Activated T-helper 2 cell treated with anti-CD3 and anti-CD28 coated beads, Interferon-gamma antibody, Interleukin-2, Interleukin-4, amounts not matched to agents 10 μg/mL and 5 μg/mL and 100 μg/mL, durations not matched to agents 14 hours and 24 hours and 36 hours (primary cell): ENCODE results near the gene PDIK1L. TPM values are rescaled to one million over a fixed set of nuclear protein-coding genes. Genes with fewer than 3 reads are reported as not detected.

Source experiments
- DNase-seq: peaks from one replicate; pipeline ENCODE4 v3.0.0; 2021; ENCODE audit warnings: low spot score
- H3K27ac Mint-ChIP-seq: one replicate; pipeline ENCODE4 v1.8.0; 2021; ENCODE audit warnings: mixed read lengths
- H3K27me3 Mint-ChIP-seq: one replicate; pipeline ENCODE4 v1.8.0; 2021; ENCODE audit warnings: low read depth, mixed read lengths
- H3K36me3 Mint-ChIP-seq: one replicate; pipeline ENCODE4 v1.8.0; 2021; ENCODE audit warnings: low read depth, mixed read lengths
- H3K4me1 Mint-ChIP-seq: one replicate; pipeline ENCODE4 v1.8.0; 2021; ENCODE audit warnings: low read depth, mixed read lengths
- H3K4me3 Mint-ChIP-seq: one replicate; pipeline ENCODE4 v1.8.0; 2021; ENCODE audit warnings: low read depth, mild to moderate bottlenecking, moderate library complexity, mixed read lengths
- H3K9me3 Mint-ChIP-seq: one replicate; pipeline ENCODE4 v1.8.0; 2021; ENCODE audit warnings: mixed read lengths
- intact Hi-C: fragments of 100-400 bp; cut with micrococcal nuclease; formaldehyde crosslinking; loops from one replicate; pipeline ENCODE4 v1.15.1; 2023
- total RNA-seq: library from RNA; stranded (reverse); gene quantifications from 2 replicates; pipeline ENCODE4 v1.2.3, GENCODE V29; 2022

Gene PDIK1L
- total RNA-seq, 1 donor from 2014 or later: 17.2 TPM

DNA sequence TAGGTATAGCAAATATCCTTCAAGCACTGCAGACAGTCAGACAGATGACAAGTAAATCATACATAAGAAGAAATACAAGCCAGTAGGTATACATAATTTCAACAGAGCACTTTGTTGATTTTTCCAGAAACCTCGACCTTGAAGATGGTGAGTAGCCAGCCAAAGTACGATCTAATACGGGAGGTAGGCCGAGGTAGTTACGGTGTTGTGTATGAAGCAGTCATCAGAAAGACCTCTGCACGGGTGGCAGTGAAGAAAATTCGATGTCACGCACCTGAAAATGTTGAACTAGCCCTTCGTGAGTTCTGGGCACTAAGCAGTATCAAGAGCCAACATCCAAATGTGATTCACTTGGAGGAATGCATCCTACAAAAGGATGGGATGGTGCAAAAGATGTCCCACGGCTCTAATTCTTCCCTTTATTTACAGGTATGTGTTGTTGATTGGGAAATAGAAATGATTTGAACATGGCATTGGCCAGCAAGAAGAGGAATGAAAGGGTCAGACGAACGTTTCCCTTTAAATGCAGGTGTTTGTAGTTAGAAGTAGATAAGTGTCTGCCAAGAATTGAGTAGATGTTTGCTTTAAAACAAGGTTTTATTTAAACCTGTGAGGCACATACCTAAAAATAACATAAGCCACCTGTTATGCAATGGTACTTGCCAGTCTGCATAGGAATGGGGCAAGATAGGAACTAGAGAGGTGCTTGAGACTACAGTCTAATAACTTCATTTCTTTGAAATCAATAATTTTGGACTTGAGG is 2.7 kb downstream of the PDIK1L start:
- intact Hi-C loops: no loop called here
- no peak overlapping the region for H3K27ac Mint-ChIP-seq
- no peak overlapping the region for H3K4me3 Mint-ChIP-seq
- H3K27me3 Mint-ChIP-seq: no peaks in the 10 kb centered on the region
- H3K9me3 Mint-ChIP-seq: no peaks in the 10 kb centered on the region
- H3K4me1 Mint-ChIP-seq: peaks cover 32% of the 10 kb centered on the region
- DNase-seq: no peak
- H3K36me3 Mint-ChIP-seq: peaks cover 37% of the 10 kb centered on the region

- Mint-ChIP-seq H3K27ac (peak overlapping the region; percentile 67), H3K4me1 (peaks cover 40% of the 10 kb centered on the region), H3K9me3 (no peaks in the 10 kb centered on the region), H3K4me3 (peak overlapping the region; percentile 13), H3K27me3 (no peaks in the 10 kb centered on the region), H3K36me3 (peaks cover 60% of the 10 kb centered on the region)
- no peak for DNase-seq
- intact Hi-C loops: no loop called here
Observed at GRCh38 chr1:26119892-26120608, 8.4 kb downstream of the PDIK1L start.

DNA sequence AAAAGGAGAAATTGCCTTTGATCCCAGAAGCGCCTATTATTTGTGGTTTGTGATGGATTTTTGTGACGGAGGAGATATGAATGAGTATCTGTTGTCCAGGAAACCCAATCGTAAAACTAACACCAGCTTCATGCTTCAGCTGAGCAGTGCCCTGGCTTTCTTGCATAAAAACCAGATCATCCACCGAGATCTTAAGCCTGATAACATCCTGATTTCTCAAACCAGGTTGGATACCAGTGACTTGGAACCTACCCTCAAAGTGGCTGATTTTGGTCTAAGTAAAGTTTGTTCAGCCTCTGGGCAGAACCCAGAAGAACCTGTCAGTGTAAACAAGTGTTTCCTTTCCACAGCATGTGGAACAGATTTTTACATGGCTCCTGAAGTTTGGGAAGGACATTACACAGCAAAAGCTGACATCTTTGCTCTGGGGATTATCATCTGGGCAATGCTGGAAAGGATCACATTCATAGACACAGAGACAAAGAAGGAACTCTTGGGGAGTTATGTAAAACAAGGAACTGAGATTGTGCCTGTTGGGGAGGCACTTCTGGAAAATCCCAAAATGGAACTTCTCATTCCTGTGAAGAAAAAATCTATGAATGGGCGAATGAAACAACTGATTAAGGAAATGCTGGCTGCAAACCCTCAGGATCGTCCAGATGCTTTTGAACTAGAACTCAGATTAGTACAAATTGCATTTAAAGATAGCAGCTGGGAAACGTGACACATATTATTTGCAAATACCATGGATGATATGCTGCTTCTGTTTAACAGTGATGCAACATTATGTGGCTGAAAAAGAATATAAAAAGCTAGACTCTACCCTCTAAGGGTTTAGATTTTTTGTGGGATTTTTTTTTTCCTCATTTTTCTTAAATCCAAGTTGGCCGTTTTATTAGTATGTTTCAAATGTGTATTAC is 10.5 kb downstream of the PDIK1L start:
- Mint-ChIP-seq H3K27me3 (no peaks in the 10 kb centered on the region), H3K36me3 (peaks cover 58% of the 10 kb centered on the region), H3K27ac (no peak overlapping the region), H3K9me3 (no peaks in the 10 kb centered on the region), H3K4me1 (peaks cover 55% of the 10 kb centered on the region), H3K4me3 (no peak overlapping the region)
- DNase-seq: no peak
- intact Hi-C loops: no loop called here

- Mint-ChIP-seq H3K27ac (peak overlapping the region; percentile 72), H3K9me3 (no peaks in the 10 kb centered on the region), H3K27me3 (no peaks in the 10 kb centered on the region), H3K4me3 (peak overlapping the region; percentile 20), H3K36me3 (peaks cover 48% of the 10 kb centered on the region), H3K4me1 (peaks cover 64% of the 10 kb centered on the region)
- DNase-seq: peak; percentile 37
- intact Hi-C loops: no loop called here
Observed at GRCh38 chr1:26122988-26123973, 11.7 kb downstream of the PDIK1L start.

- no peak for DNase-seq
- H3K27me3 Mint-ChIP-seq: no peaks in the 10 kb centered on the region
- peaks cover 65% of the 10 kb centered on the region for H3K4me1 Mint-ChIP-seq
- peaks cover 35% of the 10 kb centered on the region for H3K36me3 Mint-ChIP-seq
- H3K4me3 Mint-ChIP-seq: peak overlapping the region; percentile 30
- intact Hi-C loops: no loop called here
- H3K27ac Mint-ChIP-seq: peak overlapping the region; percentile 55
- no peaks in the 10 kb centered on the region for H3K9me3 Mint-ChIP-seq
Observed at GRCh38 chr1:26124418-26125331, 13.1 kb downstream of the PDIK1L start.

- DNase-seq: no peak
- Mint-ChIP-seq H3K4me3 (no peak overlapping the region), H3K4me1 (peaks cover 59% of the 10 kb centered on the region), H3K27ac (peak overlapping the region; percentile 93), H3K36me3 (peaks cover 27% of the 10 kb centered on the region), H3K27me3 (no peaks in the 10 kb centered on the region), H3K9me3 (no peaks in the 10 kb centered on the region)
- intact Hi-C loops: no loop called here
Observed at GRCh38 chr1:26125382-26125781, 13.8 kb downstream of the PDIK1L start.

GRCh38 chr1:26125946-26126320 is 14.3 kb downstream of the PDIK1L start:
- Mint-ChIP-seq H3K4me1 (peaks cover 59% of the 10 kb centered on the region), H3K27ac (peak overlapping the region; percentile 93), H3K4me3 (peak overlapping the region; percentile 71), H3K27me3 (no peaks in the 10 kb centered on the region), H3K36me3 (peaks cover 26% of the 10 kb centered on the region), H3K9me3 (no peaks in the 10 kb centered on the region)
- intact Hi-C loops: loop anchor here (1.0 kb wide), 1 partner anchor 15 kb away; the partner anchor contains the start of gene PDIK1L
- no peak for DNase-seq

DNA sequence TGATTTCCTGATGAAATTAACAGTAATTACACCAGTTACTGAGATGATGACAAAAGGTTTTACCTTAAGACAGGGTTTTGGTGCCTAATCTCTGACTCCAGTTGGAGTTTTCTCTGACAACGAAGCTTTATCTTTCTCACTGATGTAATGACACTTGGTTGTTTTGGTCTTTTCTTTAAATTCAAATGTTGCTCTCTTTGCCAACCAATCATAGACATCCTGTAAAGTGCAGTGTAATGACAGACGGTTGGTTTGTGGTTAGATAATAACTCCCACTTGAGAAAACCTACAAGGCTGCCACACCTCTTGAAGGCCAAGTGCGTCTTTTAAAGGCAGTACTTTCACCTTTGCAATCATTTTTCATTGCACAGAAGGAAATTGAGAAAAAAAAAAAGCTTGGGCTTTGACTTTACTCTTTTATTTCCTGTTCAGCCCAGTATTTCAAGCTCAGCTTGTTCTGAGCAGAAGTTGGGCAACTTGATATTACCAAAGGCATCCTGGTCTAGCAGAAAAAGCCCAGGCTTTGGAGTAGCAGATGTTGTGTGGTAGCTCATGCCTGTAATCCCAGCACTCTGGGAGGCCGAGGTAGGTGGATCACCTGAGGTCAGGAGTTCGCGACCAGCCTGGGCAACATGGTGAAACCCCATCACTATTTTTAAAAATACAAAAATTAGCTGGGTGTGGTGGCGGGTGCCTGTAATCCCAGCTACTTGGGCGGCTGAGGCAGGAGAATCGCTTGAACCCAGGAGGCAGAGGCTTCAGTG is 14.9 kb downstream of the PDIK1L start:
- H3K27ac Mint-ChIP-seq: peak overlapping the region; percentile 93
- intact Hi-C loops: loop anchor here (1.0 kb wide), 1 partner anchor 15 kb away; the partner anchor contains the start of gene PDIK1L
- DNase-seq: peak; percentile 68
- H3K36me3 Mint-ChIP-seq: peaks cover 26% of the 10 kb centered on the region
- peaks cover 61% of the 10 kb centered on the region for H3K4me1 Mint-ChIP-seq
- peak overlapping the region; percentile 71 for H3K4me3 Mint-ChIP-seq
- H3K9me3 Mint-ChIP-seq: no peaks in the 10 kb centered on the region
- H3K27me3 Mint-ChIP-seq: no peaks in the 10 kb centered on the region

GRCh38 chr1:26127235-26128163 is 15.9 kb downstream of the PDIK1L start:
- no peaks in the 10 kb centered on the region for H3K9me3 Mint-ChIP-seq
- DNase-seq: no peak
- peak overlapping the region; percentile 21 for H3K27ac Mint-ChIP-seq
- peak overlapping the region; percentile 72 for H3K4me3 Mint-ChIP-seq
- intact Hi-C loops: no loop called here
- H3K36me3 Mint-ChIP-seq: peaks cover 16% of the 10 kb centered on the region
- no peaks in the 10 kb centered on the region for H3K27me3 Mint-ChIP-seq
- peaks cover 57% of the 10 kb centered on the region for H3K4me1 Mint-ChIP-seq

- Mint-ChIP-seq H3K27ac (no peak overlapping the region), H3K27me3 (no peaks in the 10 kb centered on the region), H3K4me1 (peaks cover 40% of the 10 kb centered on the region), H3K9me3 (peaks cover 8% of the 10 kb centered on the region), H3K4me3 (no peak overlapping the region), H3K36me3 (peaks cover 3% of the 10 kb centered on the region)
- intact Hi-C loops: no loop called here
- no peak for DNase-seq
Observed at GRCh38 chr1:26129778-26130177, 18.2 kb downstream of the PDIK1L start.
